HG03095 (cell line): ENCODE results near the gene FBLN7.
"Not testable (repeated sequence)": the region's sequence is repeated elsewhere in the genome, so short reads cannot be mapped to it uniquely, and the experiment has no call there.

Source experiments
- ATAC-seq: cut with Tn5 transposase; IDR thresholded peaks from one replicate; pipeline ENCODE4 v1.9.1; 2021; ENCODE audit warnings: moderate library complexity; ENCODE audit not compliant: unreplicated experiment

FBLN7 gene

DNA sequence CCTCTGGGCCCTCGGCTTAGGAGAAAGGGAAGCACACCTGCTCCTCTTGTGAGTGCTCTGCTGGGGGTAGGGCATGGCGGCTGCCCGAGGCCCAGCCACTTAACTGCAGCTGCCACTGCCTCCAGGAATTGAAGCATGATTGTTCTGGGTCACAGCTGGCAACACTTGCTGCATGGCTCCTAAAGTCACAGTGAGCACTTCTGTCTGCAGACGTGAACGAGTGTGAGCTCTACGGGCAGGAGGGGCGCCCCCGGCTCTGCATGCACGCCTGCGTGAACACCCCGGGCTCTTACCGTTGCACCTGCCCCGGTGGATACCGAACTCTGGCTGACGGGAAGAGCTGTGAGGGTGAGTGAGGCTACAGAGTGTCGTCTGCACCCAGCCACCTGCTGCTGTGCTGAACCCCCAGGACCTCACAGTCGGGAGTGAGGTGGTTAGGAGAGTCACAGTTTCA lies 44.4 kb downstream of the FBLN7 start:
- no peak for ATAC-seq

GRCh38 chr2:112183327-112184025 lies 45.3 kb downstream of the FBLN7 start:
- ATAC-seq, result no peak

DNA sequence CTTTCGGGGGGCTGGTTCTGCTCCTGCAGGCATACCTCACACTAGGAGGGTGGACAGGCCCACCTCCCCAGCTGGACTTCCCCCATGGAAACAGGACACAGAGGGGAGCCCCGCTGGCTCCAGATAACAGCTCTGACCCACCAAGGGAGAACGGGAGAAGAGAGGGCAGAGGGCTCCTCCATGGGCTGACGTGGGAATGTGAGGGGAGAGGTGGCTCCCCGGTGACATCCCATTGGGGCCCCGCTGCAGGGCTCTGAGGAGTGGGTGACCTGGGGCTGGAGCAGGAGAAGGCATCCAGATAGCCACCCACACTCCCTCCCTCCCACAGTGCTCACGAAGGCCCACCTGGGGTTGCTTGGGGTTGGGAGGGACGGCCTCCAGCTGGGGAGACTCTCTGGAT lies 45.9 kb downstream of the FBLN7 start:
- ATAC-seq, result no peak

- no peak for ATAC-seq
Measured at GRCh38 chr2:112185131-112185530, 46.9 kb downstream of the FBLN7 start.

- no peak for ATAC-seq
Measured at GRCh38 chr2:112187046-112187715, 49.0 kb downstream of the FBLN7 start.

- ATAC-seq, result no peak
Measured at GRCh38 chr2:112187805-112188596, 49.8 kb downstream of the FBLN7 start.

DNA sequence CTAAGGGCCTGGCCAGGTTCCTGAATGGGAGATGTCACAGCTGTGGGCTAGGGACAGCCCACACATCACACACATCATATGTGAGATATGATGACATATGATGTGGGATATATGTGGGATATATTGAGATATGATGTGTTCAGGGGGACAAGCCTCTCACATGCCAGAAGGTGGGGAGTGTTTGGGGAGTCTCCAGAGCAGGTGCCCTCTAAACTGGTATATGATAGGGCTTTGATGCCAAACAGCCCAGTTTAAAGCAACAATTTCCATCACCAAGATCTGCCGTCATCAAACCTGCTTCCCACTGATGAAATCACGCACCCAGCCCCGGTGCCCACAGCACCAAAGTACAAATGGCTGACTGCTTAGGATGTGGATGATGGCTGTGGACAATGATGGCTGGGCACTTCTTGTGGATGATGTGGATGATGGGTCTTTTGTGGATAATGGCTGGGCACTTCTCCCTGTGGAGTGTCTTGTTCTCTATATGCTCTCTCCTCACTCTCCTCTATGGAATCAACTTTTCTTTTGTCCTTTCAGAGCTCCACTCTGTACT lies 50.9 kb downstream of the FBLN7 start:
- ATAC-seq, result no peak

- ATAC-seq, result no peak
Measured at GRCh38 chr2:112194028-112194427, 55.8 kb downstream of the FBLN7 start.

GRCh38 chr2:112194482-112194881 lies 56.3 kb downstream of the FBLN7 start:
- ATAC-seq, result no peak

GRCh38 chr2:112195167-112195766 lies 57.1 kb downstream of the FBLN7 start:
- ATAC-seq, result no peak

GRCh38 chr2:112195950-112196349 lies 57.8 kb downstream of the FBLN7 start:
- no peak for ATAC-seq

GRCh38 chr2:112197868-112198267 lies 59.7 kb downstream of the FBLN7 start:
- no peak for ATAC-seq

GRCh38 chr2:112198780-112199179 lies 60.6 kb downstream of the FBLN7 start:
- no peak for ATAC-seq

- ATAC-seq, result no peak
Measured at GRCh38 chr2:112199188-112199587, 61.0 kb downstream of the FBLN7 start.

DNA sequence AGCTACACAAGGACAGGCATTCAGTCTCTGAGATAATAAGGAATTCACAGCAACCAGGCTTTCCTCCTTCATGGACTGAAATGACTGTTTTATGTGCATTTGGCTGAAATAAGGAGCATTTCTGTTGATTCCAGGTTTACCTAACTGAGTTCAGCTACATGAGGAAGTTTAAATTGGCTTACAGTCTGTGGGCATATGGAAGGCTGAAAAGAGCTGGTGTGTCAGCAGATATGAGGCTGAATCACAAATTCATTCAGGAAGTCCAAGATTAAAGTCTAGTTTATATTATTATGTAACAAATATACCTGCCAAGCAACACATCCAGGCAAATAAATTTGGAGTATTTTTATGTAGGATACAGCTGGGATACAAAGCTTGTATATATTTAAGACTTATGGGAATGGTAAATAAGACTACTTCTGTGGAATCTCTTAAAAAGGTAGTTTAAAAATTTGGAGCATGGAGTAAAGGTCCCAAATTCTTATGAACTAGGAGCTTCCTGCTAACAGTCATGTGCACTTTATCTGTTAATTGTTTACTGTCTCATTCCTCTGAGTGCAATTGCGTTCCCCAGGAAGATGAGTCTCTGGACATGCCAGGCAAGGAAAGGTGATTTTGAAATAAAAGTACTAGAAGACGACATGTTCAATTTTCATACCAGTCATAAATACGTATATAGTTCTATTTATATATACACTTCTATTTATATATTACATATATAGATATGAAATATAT lies 63.7 kb downstream of the FBLN7 start:
- ATAC-seq, result no peak

GRCh38 chr2:112204411-112204810 lies 66.2 kb downstream of the FBLN7 start:
- ATAC-seq, result no peak

DNA sequence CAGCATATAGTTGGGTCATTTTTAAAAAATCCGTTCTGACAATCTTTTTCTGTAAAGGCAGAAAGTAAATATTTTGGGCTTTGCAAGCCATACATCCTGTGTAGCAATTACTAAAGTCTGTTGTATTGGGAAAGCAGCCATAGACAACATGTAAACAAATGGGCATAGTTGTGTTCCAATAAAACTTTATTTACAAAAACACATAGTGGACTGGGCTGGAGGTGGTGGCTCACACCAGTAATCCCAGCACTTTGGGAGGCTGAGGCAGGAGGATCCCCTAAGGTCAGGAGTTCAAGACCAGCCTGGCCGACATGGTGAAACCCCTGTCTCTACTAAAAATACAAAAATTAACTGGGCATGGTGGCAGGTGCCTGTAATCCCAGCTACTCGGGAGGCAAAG lies 69.7 kb downstream of the FBLN7 start:
- ATAC-seq, result not testable (repeated sequence)

- ATAC-seq, result no peak
Measured at GRCh38 chr2:112216167-112216566, 78.0 kb downstream of the FBLN7 start.

- ATAC-seq, result no peak
Measured at GRCh38 chr2:112217854-112218253, 79.7 kb downstream of the FBLN7 start.

DNA sequence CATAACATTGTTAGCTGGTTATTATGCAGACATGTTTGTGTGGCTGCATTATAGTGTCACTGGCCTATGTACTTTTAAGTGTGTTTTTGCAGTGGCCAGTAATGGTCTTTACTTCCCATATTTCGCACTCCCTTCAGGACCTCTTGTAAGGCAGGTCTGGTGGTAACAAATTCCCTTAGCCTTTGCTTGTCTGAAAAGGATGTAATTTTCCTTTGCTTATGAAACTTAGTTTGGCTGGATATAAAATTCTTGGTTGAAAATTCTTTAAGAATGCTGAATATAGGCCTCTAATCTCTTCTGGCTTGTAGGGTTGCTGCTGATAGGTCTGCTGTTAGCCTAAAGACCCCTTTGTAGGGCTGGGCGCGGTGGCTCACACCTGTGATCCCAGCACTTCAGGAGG lies 82.0 kb downstream of the FBLN7 start:
- ATAC-seq, result no peak
